Endometrial microvascular endothelial cells (primary cell): Measurements from ENCODE around the gene SIRT2. TPM values are rescaled to one million over a fixed set of nuclear protein-coding genes. Genes with fewer than 3 reads are reported as not detected.
"Not testable (repeated sequence)": the region's sequence is repeated elsewhere in the genome, so short reads cannot be mapped to it uniquely, and the experiment has no call there.

ENCODE experiments used
- in situ Hi-C: cut with HindIII; loops from 2 replicates; pipeline ENCODE4 v1.10.0; 2017; ENCODE audit warnings: low sequenced_read_pairs, low pct_unique_long_range_greater_than_20kb; ENCODE audit errors: inconsistent ontology term
- total RNA-seq: library from RNA; depleted of rRNA; stranded (reverse); fragments of >200 nt; gene quantifications from one replicate; pipeline ENCODE4 v1.2.3, GENCODE V29; 2015; ENCODE audit errors: inconsistent ontology term

Gene SIRT2
- total RNA-seq, 1 donor from 2014 or later: 73.3 TPM

DNA sequence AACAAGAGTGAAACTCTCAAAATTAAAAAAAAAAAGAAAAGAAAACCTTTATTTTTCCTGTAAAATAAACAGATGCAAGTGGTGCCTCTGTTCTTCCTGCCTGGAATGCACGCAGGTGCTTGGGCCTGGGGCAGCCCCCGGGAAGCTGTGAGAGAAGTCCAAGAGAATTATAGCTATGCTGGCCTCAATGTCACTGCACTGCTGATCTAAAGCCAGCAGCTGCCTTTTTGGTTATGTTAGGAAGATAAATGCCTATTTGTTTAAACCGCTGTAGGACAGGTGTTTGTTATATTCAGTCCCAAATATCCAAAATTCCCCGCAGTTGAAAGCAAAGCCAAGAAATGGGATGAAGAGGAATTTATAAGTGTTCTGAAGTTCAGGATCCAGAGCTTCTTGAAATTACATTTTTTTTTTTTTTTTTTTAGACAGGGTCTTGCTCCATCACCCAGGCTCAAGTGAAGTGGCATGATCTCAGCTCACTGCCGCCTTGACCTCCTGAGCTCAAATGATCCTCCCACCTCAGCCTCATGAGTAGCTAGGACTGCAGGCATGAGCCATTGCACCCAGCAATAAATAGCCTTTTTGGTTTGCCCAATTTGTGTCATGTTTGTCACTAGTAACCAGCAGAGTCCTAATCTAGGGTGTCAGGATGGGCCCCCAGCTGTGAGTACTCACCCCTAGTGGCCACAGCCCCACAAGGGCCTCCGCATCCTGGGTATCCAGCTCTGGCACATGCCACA, 23.6 kb downstream of the SIRT2 start:
- in situ Hi-C loops: no loop called here

DNA sequence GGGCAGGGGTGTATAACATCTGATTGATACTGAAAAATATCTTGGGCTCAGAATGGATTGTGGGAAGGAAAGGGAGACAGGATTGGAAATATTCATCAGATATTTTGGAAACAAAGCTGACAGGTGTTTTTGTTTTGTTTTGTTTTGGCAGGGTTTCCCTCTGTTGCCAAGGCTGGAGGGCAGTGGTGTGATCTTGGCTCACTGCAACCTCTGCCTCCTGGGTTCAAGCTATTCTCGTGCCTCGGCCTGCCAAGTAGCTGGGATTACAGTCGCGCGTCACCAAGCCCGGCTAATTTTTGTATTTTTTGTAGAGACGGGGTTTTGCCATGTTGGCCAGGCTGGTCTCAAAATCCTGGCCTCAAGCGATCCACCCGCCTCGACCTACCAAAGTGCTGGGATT, 26.0 kb downstream of the SIRT2 start:
- in situ Hi-C loops: not testable (repeated sequence)

DNA sequence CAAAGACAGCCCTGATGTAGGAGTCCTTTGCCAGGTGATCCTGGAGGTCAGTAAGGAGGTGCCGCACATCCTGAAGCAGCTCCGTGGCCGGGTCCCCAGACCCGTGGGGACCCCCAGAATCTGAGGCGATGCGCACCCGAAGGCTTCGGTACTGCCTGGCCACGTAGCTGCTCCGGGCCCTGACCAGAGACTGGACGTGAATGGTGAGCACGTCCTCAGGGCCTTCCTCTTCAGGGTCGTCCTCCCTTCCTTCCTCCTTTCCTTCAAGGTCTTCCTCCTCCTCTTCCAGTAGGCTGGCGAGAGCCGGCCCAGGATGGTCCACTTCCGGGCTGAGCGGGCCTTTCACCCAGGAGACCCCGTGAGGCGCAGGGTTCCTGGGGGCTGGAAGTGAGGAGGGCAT, 28.8 kb downstream of the SIRT2 start:
- in situ Hi-C loops: no loop called here

- in situ Hi-C loops: no loop called here
Measured at GRCh38 chr19:38869836-38870607, 29.4 kb downstream of the SIRT2 start.

- in situ Hi-C loops: no loop called here
Measured at GRCh38 chr19:38869160-38869835, 30.1 kb downstream of the SIRT2 start.

GRCh38 chr19:38868551-38868950, 30.9 kb downstream of the SIRT2 start:
- in situ Hi-C loops: no loop called here

- in situ Hi-C loops: no loop called here
Measured at GRCh38 chr19:38867171-38867780, 32.1 kb downstream of the SIRT2 start.

DNA sequence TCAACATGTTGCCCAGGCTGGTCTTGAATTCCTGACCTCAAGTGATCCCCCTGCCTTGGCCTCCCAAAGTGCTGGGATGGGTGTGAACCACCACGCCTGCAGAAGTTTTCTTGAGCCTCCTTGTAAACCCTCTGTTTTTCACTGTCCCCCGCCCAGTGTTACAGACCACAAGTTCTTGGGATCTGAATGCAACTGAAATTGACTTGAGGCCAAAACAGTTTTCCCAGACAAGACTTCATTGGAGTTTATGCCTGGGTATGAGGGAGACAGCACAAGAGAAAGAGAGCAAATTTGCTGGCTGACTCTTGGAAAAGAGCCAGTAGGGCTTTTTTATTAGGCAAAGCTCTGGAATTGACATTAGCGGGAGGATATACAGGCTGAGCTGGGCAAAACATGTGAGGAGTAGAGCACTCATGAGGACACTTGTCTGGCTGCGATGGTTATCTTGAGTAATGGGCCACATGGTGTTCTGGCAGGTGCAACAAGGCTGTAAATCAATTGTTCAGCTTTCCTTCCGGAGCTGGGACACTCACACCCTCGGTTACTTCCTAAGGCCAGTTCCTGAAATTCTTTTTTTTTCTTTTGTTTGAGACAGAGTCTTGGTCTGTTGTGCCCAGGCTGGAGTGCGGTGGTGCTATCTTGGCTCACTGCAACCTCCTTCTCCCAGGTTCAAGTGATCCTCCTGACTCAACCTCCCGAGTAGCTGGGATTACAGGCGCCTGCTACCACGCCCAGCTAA, 36.9 kb downstream of the SIRT2 start:
- in situ Hi-C loops: no loop called here

DNA sequence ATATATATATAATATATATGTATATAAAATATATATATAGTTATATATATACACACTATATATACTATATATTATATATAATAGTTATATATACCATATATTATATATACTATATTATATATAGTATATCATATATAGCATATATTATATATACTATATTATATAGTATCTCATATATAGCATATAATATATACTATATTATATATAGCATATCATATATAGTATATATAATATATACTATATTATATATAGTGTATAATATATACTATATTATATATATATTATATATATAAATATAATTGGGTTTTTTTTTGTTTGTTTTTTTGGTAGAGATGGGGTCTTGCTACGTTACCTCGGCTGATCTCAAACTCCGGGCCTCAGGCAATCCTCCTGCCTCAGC, 38.0 kb downstream of the SIRT2 start:
- in situ Hi-C loops: no loop called here

- in situ Hi-C loops: not testable (repeated sequence)
Measured at GRCh38 chr19:38859631-38860204, 39.7 kb downstream of the SIRT2 start.

DNA sequence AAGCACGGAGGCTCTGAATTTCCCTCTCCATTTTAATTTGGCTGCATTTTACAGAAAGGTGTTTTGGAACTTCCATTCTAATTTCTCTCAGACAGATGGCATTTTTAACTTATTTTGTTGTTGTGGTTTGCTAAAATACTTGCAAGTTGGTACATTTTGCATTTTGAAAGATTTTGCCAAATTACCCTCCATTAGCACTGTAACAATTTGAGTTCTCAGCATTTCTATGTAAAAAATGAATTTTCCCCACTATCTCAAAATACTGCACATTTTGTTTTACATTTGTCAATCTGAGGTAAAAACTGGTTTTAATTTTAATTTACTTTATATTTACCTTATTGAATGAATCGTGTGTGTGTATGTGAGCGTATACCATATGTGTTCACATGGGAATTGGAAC, 42.6 kb downstream of the SIRT2 start:
- in situ Hi-C loops: no loop called here

DNA sequence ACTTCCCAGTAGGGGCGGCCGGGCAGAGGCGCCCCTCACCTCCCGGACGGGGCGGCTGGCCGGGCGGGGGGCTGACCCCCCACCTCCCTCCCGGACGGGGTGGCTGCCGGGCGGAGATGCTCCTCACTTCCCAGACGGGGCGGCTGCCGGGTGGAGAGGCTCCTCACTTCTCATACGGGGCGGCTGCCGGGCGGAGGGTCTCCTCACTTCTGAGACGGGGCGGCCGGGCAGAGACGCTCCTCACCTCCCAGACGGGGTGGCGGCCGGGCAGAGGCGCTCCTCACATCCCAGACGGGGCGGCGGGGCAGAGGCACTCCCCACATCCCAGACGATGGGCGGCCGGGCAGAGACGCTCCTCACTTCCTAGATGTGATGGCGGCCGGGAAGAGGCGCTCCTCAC, 43.7 kb downstream of the SIRT2 start:
- in situ Hi-C loops: not testable (repeated sequence)

- in situ Hi-C loops: not testable (repeated sequence)
Measured at GRCh38 chr19:38854961-38855360, 44.5 kb downstream of the SIRT2 start.

DNA sequence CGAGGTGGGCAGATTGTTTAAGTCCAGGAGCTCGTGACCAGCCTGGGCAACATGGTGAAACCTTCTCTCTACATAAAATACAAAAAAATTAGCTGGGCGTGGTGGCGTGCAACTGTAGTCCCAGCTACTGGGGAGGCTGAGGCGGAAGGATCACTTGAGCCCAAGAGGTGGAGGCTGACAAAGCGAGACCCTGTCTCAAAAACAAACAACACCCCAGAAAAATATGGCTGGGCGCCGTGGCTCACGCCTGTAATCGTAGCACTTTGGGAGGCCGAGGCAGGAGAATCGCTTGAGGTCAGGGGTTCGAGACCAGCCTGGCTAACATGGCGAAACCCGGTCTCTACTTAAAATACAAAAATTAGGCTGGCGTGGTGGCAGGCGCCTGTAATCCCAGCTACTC, 46.2 kb downstream of the SIRT2 start:
- in situ Hi-C loops: no loop called here

DNA sequence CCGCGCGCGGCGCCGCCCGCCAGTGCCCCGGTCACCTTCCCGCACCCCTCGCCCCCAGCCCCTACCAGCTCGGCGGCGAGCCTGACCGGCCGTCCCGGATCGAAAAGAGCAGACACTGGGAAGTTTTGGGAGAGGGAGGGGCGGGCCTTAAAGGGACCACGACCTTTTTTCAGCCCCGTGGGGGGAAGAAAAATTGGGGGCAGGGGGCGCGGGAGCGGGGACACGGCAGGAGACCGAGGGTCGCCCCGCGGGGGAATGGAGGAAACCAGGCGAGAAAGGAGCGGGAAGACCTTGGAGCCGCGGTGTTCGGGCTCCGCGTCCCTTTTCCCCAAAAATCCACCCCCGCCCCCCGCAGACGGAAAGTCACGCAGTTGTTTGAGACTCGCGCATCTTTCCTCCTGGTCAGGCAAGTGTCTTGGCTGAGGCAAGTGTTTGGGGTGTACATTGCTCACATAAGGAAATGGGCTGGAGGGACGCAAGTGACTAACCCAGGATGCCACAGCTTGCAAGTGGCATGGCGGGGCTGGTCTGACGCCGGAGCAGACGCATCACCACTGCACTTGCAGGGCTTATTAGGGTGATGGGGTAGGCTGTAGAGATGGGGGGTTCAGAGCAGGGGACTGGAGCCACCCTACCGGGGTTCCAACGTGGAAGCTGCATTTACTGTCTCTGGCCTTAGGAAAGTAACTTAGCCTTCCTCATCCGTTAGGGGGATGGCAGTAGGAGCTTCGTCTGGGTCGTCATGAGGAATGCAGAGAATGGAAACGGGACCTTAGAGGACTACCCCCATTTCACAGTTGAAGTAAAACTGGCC, 47.0 kb downstream of the SIRT2 start:
- in situ Hi-C loops: no loop called here

DNA sequence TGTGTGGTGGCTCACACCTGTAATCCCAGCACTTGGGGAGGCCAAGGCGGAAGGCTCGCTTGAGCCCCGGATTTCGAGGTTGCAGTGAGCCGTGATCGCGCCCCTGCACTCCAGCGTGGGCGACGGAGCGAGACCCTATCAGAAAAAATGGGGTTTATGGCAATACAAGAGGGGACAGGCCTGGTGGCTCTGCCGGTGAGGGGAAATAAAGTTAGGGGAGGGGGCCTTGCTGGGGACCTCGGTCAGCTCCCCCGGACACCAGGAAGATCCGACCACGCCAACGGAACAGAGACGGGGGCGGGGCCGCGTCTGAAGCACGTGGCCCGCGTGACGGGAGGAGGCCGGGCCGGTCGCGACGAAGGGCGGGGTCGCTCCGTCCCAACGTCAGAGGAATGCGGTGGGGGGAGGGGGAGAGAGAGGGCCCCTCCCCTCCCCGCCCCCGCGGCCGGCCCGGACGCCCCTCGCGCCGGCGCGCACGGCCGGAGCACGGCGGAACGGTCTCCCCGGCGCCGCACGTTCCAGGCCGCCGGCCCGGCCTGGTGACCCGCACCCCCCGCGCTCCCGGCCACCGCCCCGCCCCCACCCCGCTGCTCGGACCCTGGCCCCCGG, 47.7 kb downstream of the SIRT2 start:
- in situ Hi-C loops: no loop called here

DNA sequence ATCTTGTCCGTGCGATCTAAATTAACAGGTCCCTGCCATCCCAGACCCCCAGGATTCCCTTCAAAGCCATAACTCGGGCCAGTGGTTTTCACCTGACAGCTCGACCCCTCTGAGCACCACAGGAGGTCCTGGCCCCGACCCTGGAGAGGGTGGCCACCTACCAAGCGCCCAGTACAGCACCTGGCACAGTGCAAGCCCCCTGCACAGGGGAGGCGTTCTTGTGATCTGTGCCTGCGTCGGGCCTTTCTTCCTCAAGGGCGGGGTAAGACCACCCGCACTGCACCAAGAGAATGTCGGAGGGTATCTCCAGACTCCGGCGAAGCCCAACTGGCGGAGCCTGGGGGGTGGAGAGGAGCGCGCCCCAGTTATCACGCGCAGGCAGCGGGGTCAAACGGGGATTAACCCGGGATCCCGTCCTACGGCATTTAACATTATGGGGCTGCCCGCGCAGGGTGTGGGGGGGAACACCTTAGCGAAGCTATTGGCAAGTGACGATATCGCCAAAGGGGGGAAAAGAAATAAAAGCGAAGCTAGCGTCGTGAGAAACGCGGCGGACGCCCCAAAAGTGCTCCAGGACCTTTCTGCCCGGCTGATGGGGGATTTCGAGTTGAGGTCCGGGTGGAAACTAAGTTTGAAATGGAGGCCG, 48.3 kb downstream of the SIRT2 start:
- in situ Hi-C loops: no loop called here
